ENCODE measurements around the gene MPDU1. TPM values are rescaled to one million over a fixed set of nuclear protein-coding genes. Genes with fewer than 3 reads are reported as not detected.

MPDU1 gene
- 100 to 1,000 TPM in 3 of 4 donors, 10 to 100 TPM in 1; 37.1 to 236 (median 125) TPM for total RNA-seq

DNA sequence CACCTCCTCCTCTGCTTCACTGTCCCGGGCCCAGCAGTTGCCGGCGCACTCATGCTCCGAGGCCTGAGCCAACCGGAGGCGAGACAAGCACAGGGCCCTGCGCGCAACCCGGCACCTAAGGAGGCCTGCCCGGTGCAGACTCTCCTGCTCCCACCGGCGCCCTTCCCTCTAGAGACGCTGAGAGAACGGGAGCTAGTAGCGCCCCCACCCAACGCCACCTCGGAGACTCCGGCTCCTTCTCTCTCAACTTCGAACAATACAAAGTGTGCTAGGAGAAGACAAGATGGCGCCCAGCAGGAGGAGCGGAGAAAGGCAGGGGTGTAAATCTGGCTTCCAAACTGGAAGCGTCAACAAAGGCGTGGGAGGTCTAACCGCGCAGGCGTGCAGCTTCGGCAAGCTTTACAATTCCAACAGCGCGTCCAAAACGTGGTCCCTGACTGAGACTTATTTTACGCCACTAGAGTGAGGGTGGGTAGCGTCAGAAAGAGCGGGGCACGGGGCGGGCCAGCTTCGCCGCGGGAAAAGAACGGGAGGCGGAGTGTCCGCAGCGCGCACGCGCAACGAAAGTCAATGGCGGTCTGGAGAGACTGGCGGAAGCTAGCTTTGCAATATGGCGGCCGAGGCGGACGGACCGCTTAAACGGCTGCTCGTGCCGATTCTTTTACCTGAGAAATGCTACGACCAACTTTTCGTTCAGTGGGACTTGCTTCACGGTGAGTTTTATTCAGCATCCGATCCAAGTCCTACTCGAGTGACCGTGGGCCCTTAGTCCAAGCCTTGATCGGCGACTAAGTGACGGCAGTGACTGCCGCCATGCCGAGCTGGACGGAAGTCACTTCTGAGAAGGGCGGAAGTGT is at the start of gene MPDU1:
MPDU1 (plus strand) TSS at position 600 of the 857 bp plus-strand sequence; CDS start at position 611, 11 bp downstream.
- no peaks in the 10 kb centered on the region for H3K27me3 ChIP-seq
- peak within 1 kb of the TSS; percentile 52 to 75 (median 68) for H3K4me3 ChIP-seq
- peak within 1 kb of the TSS; percentile 88 to 96 (median 92) for H3K27ac ChIP-seq
- TF ChIP-seq POLR2A (IDR thresholded peaks at IDR 0.05): peak; percentile 33 to 71
- TF ChIP-seq, protein P1, sequence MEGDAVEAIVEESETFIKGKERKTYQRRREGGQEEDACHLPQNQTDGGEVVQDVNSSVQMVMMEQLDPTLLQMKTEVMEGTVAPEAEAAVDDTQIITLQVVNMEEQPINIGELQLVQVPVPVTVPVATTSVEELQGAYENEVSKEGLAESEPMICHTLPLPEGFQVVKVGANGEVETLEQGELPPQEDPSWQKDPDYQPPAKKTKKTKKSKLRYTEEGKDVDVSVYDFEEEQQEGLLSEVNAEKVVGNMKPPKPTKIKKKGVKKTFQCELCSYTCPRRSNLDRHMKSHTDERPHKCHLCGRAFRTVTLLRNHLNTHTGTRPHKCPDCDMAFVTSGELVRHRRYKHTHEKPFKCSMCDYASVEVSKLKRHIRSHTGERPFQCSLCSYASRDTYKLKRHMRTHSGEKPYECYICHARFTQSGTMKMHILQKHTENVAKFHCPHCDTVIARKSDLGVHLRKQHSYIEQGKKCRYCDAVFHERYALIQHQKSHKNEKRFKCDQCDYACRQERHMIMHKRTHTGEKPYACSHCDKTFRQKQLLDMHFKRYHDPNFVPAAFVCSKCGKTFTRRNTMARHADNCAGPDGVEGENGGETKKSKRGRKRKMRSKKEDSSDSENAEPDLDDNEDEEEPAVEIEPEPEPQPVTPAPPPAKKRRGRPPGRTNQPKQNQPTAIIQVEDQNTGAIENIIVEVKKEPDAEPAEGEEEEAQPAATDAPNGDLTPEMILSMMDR (IDR thresholded peaks at IDR 0.05): no peak
- peaks cover 10 to 57% (median 38%) of the 10 kb centered on the region in 4 donors for H3K4me1 ChIP-seq
- DNase-seq: peak; percentile 89 to 98 (median 96)
- no peaks in the 10 kb centered on the region for H3K9me3 ChIP-seq
- H3K36me3 ChIP-seq: peaks cover 0 to 18% (median 0%) of the 10 kb centered on the region in 3 donors

DNA sequence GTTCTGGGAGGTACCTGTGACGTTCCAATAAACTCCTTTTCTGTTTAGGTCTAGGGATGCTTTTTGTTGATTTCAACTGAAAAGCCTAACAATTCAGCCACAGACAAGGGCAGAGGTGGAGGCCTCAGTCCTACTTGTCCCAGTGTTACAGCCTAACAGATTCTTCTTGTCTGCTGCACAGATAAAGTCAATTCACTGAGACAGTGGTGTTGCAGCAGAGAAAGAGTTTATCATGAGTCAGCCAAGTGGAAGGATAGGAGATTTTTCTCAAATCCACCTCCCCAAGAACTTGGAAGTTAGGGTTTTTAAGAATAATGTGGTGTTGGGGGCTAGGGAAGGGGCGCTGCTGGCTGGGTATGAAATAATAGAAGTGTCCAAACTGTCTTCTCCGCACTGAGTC is 45.6 kb upstream of the MPDU1 start:
- Histone ChIP-seq H3K4me3 (no peak overlapping the region), H3K4me1 (no peaks in the 10 kb centered on the region), H3K27ac (no peak overlapping the region), H3K27me3 (no peaks in the 10 kb centered on the region), H3K9me3 (peaks cover 0 to 13% (median 0%) of the 10 kb centered on the region in 4 donors), H3K36me3 (no peaks in the 10 kb centered on the region)
- no peak for DNase-seq
- TF ChIP-seq POLR2A (IDR thresholded peaks at IDR 0.05): no peak
- TF ChIP-seq, protein P1 (IDR thresholded peaks at IDR 0.05): no peak

DNA sequence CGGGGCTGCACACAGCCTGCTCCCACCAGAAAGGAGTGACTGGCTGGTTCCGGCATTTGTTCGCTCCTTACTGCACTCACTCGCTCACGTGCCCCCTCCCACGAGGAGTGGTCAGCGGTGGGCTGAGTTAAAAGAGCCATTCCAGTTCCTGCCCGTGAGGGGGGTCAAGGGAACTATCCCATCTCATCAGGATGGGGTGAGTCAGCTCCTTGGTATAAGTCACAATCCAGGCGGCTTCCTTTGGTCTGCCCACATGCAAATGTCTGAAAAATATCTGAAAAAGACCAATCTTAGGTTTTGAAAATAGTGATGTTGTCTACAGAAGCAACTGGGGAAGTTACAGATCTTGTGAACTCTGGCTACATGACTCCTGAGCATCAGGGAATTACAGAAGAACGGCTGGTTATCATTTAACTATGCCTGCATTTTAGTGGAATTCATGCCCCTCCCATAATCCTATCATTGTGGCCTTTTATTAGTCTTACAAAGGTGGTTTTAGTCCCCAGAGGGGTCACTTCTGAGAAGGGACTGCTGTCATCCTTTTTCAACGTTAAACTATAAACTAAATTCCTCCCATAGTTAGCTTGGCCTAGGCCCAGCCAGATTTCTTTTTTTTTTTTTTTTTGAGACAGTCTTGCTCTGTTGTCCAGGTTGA is 44.6 kb upstream of the MPDU1 start:
- no peak for TF ChIP-seq POLR2A (IDR thresholded peaks at IDR 0.05)
- TF ChIP-seq, protein P1 (IDR thresholded peaks at IDR 0.05): no peak
- Histone ChIP-seq H3K4me1 (no peaks in the 10 kb centered on the region), H3K36me3 (no peaks in the 10 kb centered on the region), H3K27ac (no peak overlapping the region), H3K9me3 (peaks cover 0 to 13% (median 0%) of the 10 kb centered on the region in 4 donors), H3K4me3 (no peak overlapping the region), H3K27me3 (no peaks in the 10 kb centered on the region)
- no peak for DNase-seq

DNA sequence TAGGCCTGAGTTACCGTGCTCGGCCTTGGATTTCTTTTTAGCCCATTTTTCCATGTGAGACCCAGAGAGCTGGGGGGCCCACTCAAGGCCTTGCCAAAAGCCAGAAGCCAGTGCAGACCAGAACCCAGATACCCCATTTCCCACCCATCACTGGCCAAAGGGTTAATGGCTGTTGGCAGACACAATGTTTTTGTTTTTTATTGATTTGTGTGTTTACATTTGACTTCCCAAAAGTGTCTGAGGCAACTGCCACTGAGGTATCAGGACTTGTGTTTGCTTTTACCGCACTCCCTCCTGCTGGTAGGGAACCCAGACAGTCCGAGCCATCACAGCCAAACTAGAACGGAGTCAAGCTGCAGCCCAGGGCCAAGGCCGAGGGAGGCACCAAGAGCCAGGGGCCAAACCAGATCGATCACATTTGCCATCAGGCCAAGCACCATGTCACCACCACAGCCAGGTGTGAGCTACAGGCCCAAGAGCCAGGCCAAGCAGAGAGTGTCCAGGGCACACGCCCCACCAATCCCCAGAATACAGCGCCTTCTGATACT is 42.5 kb upstream of the MPDU1 start:
- H3K27me3 ChIP-seq: no peaks in the 10 kb centered on the region
- H3K27ac ChIP-seq: no peak overlapping the region
- TF ChIP-seq, protein P1 (IDR thresholded peaks at IDR 0.05): no peak
- no peak for TF ChIP-seq POLR2A (IDR thresholded peaks at IDR 0.05)
- no peak overlapping the region for H3K4me3 ChIP-seq
- H3K36me3 ChIP-seq: no peaks in the 10 kb centered on the region
- no peaks in the 10 kb centered on the region for H3K4me1 ChIP-seq
- peaks cover 0 to 13% (median 0%) of the 10 kb centered on the region in 4 donors for H3K9me3 ChIP-seq
- no peak for DNase-seq

DNA sequence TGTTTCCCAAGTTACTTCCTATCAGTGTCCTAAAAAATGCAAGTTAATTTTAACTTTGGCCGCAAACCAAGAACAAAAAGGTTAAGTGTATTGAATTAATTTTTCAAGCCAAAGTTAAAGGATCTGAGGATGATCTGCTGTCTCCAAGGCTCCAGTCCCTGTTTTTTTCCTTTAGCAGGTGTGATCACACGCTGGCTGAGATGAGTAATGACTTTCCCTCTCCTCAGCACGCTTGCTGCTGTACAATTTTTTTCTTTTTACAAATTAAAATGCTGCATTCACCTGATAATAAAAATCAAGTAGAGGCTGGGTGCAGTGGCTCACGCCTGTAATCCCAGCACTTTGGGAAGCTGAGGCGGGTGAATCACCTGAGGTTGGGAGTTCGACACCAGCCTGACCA is 38.7 kb upstream of the MPDU1 start:
- Histone ChIP-seq H3K4me1 (peaks cover 0 to 13% (median 9%) of the 10 kb centered on the region in 4 donors), H3K27ac (no peak overlapping the region), H3K27me3 (no peaks in the 10 kb centered on the region), H3K4me3 (no peak overlapping the region), H3K36me3 (no peaks in the 10 kb centered on the region), H3K9me3 (no peaks in the 10 kb centered on the region)
- TF ChIP-seq, protein P1 (IDR thresholded peaks at IDR 0.05): no peak
- no peak for TF ChIP-seq POLR2A (IDR thresholded peaks at IDR 0.05)
- no peak for DNase-seq

All from Peyer's patch (tissue), 4 donors.